ENCODE results near the gene CITED4.
A peak's percentile ranks its signal among the peaks of the same experiment; 100 is the strongest.

The CITED4 gene

GRCh38 chr1:40819101-40819500 lies 43.1 kb downstream of the CITED4 start:
- no peak for DNase-seq
- peaks cover 10% of the 10 kb centered on the region for H3K27me3 Mint-ChIP-seq
- no peaks in the 10 kb centered on the region for H3K9me3 Mint-ChIP-seq
- peak overlapping the region; percentile 75 to 90 for H3K4me3 Mint-ChIP-seq
- ATAC-seq, result no peak
- H3K27ac Mint-ChIP-seq, result no peak overlapping the region
- H3K4me1 Mint-ChIP-seq, result peaks cover 21% of the 10 kb centered on the region

- peaks cover 21% of the 10 kb centered on the region for H3K4me1 Mint-ChIP-seq
- H3K9me3 Mint-ChIP-seq, result no peaks in the 10 kb centered on the region
- DNase-seq, result peak; percentile 83 to 88
- peak overlapping the region in 1 of 2 donors; percentile 55 for H3K27ac Mint-ChIP-seq
- H3K27me3 Mint-ChIP-seq, result peaks cover 10% of the 10 kb centered on the region
- H3K4me3 Mint-ChIP-seq, result peak overlapping the region; percentile 75 to 90
- ATAC-seq, result peak; percentile 96
Observed at GRCh38 chr1:40818264-40818961, 43.8 kb downstream of the CITED4 start.

GRCh38 chr1:40817791-40818263 lies 44.3 kb downstream of the CITED4 start:
- H3K27ac Mint-ChIP-seq, result peak overlapping the region in 1 of 2 donors; percentile 27
- H3K4me3 Mint-ChIP-seq, result peak overlapping the region; percentile 75 to 90
- ATAC-seq (no peak), DNase-seq (no peak)
- H3K27me3 Mint-ChIP-seq, result peaks cover 10% of the 10 kb centered on the region
- no peaks in the 10 kb centered on the region for H3K9me3 Mint-ChIP-seq
- H3K4me1 Mint-ChIP-seq, result peaks cover 21% of the 10 kb centered on the region

- ATAC-seq, result no peak
- DNase-seq, result no peak
- Mint-ChIP-seq H3K27me3 (peaks cover 10% of the 10 kb centered on the region), H3K4me3 (no peak overlapping the region), H3K4me1 (peaks cover 24% of the 10 kb centered on the region), H3K27ac (no peak overlapping the region), H3K9me3 (no peaks in the 10 kb centered on the region)
Observed at GRCh38 chr1:40815420-40815819, 46.7 kb downstream of the CITED4 start.

All from stimulated activated naive CD8-positive, alpha-beta T cell treated with anti-CD3 and anti-CD28 coated beads, Interleukin-15, amount 100 ng/mL, for 72 hours (primary cell).